ENCODE measurements around the gene PMVK. TPM values are rescaled to one million over a fixed set of nuclear protein-coding genes. Genes with fewer than 3 reads are reported as not detected.

The PMVK gene
- total and polyA plus RNA-seq, 4 donors = 9.7 to 37.3 (median 18.6) TPM

DNA sequence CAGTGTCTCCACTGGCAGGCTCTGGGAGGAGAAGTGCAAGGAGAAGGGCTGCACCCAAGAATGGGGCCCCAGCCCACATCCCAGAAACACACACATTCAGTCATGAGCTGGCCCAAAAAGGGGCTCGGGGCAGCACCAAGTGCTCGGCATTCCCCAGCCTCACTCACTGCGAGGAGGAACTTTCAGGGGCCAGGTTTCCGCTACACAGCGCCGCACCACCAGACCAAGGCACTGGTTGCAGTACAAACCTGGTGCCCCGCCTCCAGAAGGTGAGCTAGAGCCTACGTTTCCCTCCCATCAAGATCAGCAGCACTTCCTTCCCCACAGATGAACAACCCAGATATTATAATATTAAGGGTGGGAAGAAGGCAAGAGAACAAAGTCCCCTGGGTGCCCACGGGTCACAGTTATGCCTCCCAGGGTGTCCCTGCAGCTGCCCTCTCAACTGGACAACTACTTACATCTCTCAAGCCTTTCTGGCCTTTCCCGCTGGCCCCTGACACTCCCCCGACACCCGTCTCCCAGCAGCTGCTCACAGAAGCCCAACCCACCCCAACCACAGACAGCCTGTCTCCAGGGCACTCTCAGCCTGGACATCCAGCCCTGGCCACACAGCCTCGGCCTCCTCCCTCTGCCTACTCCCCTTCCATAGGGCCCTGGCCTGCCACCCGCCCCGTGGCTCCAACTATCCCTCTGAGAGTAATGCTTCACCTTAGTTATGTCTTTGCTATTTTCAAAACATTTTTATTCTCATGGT, 15.6 kb upstream of the PMVK start (continued):
- no peak for TF ChIP-seq REST (IDR thresholded peaks at IDR 0.05)

GRCh38 chr1:154948079-154948478, 11.6 kb upstream of the PMVK start:
- H3K4me1 ChIP-seq (ENCODE audit: control insufficient read depth in 4 of 4, insufficient read depth in 4 of 4, low read length in 3 of 4) = peaks cover 6 to 27% (median 23%) of the 10 kb centered on the region in 4 donors
- 94% methylated on average over 11 of the region's 11 CpGs for WGBS
- H3K9me3 ChIP-seq (ENCODE audit: control insufficient read depth in 4 of 4, low read length in 3 of 4) = no peaks in the 10 kb centered on the region
- H3K4me3 ChIP-seq (ENCODE audit: low read depth in 1 of 3, low read length in 3 of 3) = no peak overlapping the region
- H3K27me3 ChIP-seq (ENCODE audit: control insufficient read depth in 4 of 4, insufficient read depth in 4 of 4, low read length in 3 of 4) = no peaks in the 10 kb centered on the region
- H3K36me3 ChIP-seq (ENCODE audit: control insufficient read depth in 4 of 4, insufficient read depth in 3 of 4, low read depth in 1 of 4, low read length in 3 of 4) = peaks cover 0 to 23% (median 4%) of the 10 kb centered on the region in 4 donors
- no peak overlapping the region for H3K9ac ChIP-seq (ENCODE audit: low read depth in 1 of 2, low read length in 2 of 2)
- DNase-seq (ENCODE audit: low spot score) = no peak
- no peak overlapping the region for H3K27ac ChIP-seq (ENCODE audit: low read depth in 1 of 2, low read length in 2 of 2)
- TF ChIP-seq, protein P1, sequence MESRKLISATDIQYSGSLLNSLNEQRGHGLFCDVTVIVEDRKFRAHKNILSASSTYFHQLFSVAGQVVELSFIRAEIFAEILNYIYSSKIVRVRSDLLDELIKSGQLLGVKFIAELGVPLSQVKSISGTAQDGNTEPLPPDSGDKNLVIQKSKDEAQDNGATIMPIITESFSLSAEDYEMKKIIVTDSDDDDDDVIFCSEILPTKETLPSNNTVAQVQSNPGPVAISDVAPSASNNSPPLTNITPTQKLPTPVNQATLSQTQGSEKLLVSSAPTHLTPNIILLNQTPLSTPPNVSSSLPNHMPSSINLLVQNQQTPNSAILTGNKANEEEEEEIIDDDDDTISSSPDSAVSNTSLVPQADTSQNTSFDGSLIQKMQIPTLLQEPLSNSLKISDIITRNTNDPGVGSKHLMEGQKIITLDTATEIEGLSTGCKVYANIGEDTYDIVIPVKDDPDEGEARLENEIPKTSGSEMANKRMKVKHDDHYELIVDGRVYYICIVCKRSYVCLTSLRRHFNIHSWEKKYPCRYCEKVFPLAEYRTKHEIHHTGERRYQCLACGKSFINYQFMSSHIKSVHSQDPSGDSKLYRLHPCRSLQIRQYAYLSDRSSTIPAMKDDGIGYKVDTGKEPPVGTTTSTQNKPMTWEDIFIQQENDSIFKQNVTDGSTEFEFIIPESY (IDR thresholded peaks at IDR 0.05) = no peak
- TF ChIP-seq YY1 (IDR thresholded peaks at IDR 0.05) (no peak), HNF4G (IDR thresholded peaks at IDR 0.05) (no peak), CTCF (IDR thresholded peaks at IDR 0.05; ENCODE audit: low read depth, low read length, missing input control) (no peak), MAX (IDR thresholded peaks at IDR 0.05) (no peak), TAF1 (conservative IDR thresholded peaks at IDR 0.05) (no peak), EGR1 (IDR thresholded peaks at IDR 0.05; ENCODE audit: low read depth in 2 of 2) (no peak), NR2F2 (IDR thresholded peaks at IDR 0.05) (no peak), SP1 (IDR thresholded peaks at IDR 0.05) (no peak), RXRA (IDR thresholded peaks at IDR 0.05) (no peak), REST (IDR thresholded peaks at IDR 0.05) (no peak), JUND (IDR thresholded peaks at IDR 0.05) (no peak), HNF4A (conservative IDR thresholded peaks at IDR 0.05) (no peak)
- TF ChIP-seq, protein P2, sequence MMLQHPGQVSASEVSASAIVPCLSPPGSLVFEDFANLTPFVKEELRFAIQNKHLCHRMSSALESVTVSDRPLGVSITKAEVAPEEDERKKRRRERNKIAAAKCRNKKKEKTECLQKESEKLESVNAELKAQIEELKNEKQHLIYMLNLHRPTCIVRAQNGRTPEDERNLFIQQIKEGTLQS (IDR thresholded peaks at IDR 0.05) = no peak

Measured in liver (tissue), 9 donors.